HG03558 (cell line): ENCODE measurements around the gene SPAG17.
A peak's percentile ranks its signal among the peaks of the same experiment; 100 is the strongest.

ENCODE experiments used
- ATAC-seq: cut with Tn5 transposase; IDR thresholded peaks from one replicate; pipeline ENCODE4 v1.9.1; 2021; ENCODE audit warnings: moderate number of reproducible peaks; ENCODE audit not compliant: unreplicated experiment; ENCODE audit errors: extremely low read depth

Gene SPAG17

GRCh38 chr1:118177998-118178397 is 7.0 kb downstream of the SPAG17 start:
- ATAC-seq: no peak

GRCh38 chr1:118169016-118169415 is 16.0 kb downstream of the SPAG17 start:
- no peak for ATAC-seq

DNA sequence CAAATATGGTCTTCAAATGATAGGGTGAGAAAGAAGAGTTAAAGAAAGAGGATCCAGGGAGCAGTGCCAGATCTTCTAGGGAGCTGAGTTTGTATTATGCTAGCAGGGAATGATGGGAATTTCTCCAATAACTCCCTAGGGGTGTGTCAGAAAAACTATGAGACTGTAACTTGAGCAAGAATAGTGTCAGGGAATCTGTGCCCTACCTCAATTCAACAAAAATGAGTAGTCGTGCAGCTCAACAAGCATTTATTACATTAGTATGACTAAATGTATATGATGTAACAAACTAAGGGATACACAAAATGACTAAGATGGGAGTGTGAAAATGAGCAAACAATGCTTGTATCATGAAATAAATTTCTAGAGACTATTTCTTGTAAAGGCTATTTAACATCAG is 24.2 kb downstream of the SPAG17 start:
- ATAC-seq: no peak

GRCh38 chr1:118159569-118159968 is 25.5 kb downstream of the SPAG17 start:
- no peak for ATAC-seq

GRCh38 chr1:118158924-118159323 is 26.1 kb downstream of the SPAG17 start:
- no peak for ATAC-seq

DNA sequence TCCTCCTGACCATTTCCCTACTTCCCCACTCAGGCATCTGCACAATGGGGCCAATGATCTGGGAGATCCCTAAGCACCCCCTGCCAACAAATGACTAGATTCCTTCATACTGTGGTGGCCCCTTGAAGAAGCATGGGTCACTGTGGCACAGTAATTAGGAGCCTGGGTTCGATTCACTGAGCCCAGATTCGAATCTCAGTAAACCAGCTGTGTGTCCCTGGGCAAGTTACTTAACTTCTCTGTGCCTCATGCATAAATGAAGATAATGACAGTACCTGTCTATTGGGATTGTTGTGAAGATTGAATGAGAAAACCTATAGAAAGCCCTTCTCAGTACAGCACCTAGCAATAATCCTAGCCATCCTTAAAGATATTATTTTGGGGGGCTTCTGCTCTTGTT is 27.5 kb downstream of the SPAG17 start:
- ATAC-seq: no peak

- ATAC-seq: no peak
Observed at GRCh38 chr1:118155106-118155505, 29.9 kb downstream of the SPAG17 start.

DNA sequence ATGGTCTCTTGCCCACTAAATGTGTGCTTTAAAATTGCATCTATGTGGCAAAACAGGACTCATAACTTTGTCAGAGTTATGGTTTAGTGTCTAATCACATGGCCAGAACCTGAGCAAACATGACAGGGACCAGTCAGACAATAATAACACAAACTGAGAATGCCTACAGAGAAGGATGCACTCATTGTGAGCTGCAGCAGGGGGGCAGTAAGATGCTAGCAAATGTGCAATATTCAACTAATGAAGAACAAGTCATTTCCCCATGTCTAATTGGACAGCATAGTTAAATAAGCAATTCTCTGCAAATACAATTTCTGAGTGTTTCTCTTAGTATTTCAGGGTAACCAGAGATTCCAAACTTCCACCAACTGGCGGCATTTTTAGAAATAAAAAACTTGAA is 30.8 kb downstream of the SPAG17 start:
- no peak for ATAC-seq

DNA sequence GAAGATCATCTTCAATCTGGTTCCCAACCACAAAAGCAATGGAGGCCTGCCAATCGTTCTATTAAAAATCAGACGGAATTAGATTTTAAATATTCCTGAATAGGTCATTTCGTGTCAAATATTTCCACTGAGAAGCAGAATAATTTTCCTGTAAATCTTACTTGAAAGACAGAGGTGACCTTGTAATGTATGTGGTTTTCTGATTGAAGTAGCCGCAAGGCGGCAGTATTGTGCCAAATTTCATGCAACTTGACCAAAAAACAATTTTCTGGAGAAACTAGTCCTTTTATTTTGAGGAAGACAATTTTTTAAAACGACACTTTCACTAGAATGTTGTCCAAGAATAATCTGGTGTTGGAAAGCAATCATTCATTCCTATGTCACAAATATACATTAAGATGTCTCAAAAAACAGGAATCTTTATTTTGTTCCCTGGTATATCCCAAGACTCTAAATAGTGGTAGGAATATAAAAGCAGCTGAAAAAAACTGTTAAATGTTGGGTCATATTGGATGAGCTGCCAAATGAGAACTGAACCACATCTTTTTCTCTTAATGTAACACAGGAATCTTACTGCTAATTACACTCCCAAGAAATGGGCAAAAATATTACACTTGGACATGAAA is 33.6 kb downstream of the SPAG17 start:
- ATAC-seq: no peak

GRCh38 chr1:118149799-118150198 is 35.2 kb downstream of the SPAG17 start:
- no peak for ATAC-seq

- ATAC-seq: no peak
Observed at GRCh38 chr1:118148034-118148433, 37.0 kb downstream of the SPAG17 start.

DNA sequence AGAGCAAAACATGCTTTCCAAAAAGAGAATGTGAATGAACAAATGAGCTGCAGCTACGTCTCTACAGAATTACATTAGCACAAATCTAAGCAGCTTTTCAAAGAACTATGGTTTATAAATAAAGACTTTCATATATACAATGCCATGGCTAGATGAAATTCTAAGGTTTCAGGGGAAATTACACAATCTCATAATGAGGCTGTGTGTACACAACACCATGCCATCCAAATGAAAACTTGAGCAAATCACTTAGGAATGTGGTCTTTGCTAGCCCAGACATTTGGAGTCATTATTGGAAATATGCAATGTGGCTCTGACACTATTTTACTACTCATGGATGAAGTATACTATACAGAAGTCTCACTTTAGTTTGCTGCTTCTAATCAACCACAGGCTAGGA is 37.5 kb downstream of the SPAG17 start:
- no peak for ATAC-seq

DNA sequence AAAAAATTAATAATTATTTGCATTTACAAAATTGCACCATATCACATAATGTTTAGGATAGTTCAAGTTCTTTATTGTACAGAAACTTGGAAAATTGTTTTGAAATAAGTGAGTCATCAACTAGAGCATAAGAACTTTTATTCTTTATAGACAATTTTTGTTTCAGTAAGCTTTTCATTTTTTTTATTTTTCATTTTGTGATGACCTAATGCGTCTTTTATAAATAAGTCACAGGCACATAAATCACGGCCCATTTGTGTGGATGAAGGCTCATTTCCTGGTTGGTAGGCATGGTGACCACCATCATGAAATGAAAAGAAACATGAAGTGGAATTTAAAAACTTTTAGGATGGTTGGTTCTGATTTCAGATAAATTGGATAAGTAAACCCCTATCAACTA is 39.3 kb downstream of the SPAG17 start:
- ATAC-seq: no peak

- ATAC-seq: no peak
Observed at GRCh38 chr1:118144684-118145083, 40.3 kb downstream of the SPAG17 start.

DNA sequence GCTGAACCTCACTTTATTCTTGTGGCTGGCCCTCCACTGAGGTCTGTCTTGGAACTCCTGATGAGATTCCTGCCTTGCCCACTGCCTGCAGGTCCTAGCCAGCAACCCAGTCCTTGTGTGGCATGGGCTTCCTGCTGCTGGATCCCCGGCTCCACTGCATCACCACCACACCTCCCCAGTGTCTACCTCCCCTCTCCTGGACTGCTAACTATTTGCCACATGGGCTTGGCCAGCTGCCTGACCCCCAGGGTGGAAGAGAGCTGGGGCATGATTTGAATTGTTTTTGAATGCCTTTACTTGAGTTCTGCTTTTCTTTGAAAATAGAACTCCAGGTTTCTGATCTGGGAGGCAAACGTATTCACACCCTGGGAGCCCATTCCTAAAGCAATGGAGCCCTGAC is 41.2 kb downstream of the SPAG17 start:
- ATAC-seq: no peak

GRCh38 chr1:118143121-118143520 is 41.9 kb downstream of the SPAG17 start:
- no peak for ATAC-seq

DNA sequence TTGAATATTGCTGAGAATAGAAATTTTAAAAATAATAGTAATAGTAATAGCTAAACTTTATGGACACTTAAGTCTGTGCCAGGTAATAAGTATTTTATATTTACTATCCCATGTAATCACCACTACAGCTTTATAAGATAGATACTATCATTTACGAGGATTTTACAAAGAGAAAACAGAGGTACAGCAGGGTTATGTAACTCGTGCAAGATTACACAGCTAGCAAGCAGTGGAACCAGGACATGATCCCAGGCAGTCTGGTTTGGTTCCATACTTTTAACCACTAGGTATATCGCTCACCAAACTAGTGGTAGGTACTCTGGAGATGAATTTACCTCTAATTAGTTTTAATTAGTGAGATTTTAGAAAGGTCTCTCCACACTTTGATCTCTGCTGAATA is 42.5 kb downstream of the SPAG17 start:
- no peak for ATAC-seq

DNA sequence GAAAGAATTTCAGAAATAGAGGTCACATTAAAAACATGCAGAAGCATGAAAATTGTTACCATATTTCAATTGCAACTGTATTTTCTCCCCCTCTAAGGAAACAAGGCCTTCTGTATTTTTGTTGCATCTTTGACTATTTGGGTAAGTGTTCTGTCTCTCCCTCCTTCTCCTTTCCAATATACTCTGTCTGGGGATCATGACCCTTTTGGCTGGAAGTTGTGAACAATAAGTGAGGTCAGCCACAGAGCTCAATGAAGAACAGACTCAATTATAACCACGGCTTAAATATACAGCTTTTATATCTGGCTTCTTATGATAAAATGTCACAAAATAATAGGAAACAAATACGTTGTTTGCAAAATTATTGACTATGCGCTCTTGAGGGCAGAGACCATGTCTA is 47.1 kb downstream of the SPAG17 start:
- no peak for ATAC-seq

DNA sequence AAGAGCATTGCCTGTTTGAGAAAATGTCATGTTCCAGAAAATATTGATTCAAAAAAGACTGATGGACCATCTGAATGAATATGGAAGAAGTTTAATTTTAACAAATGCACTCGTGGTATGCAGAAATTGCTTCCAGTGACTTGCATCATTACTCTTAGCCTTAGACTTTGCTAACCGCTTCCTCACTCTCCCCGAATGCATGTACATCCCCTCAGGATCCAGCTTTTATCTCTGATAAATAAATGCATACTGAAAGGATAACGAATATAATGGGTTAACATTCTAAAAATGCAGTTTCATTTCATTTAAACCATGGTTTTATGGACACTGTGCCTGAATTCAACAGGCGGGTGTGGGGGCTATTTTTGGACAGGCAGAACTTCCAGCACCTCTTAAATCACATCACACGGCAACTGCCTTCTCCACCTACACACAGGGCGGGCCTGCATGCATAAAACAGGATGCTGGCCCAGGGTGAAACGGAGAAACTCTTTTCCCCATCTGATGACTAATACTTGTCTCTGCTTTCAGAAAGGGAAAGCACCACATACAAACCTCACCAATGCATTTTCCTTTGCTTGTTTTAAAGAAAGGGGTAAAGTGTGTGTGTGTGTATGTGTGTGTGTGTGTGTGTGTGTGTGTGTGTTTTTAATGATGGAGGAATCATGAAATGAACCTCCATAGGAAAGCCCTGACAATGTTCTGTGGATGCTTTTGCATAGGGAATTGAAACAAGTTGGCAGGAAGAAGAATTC is 48.7 kb downstream of the SPAG17 start:
- ATAC-seq: peak; percentile 100

GRCh38 chr1:118132000-118132399 is 53.0 kb downstream of the SPAG17 start:
- ATAC-seq: no peak

- no peak for ATAC-seq
Observed at GRCh38 chr1:118128761-118129160, 56.3 kb downstream of the SPAG17 start.

DNA sequence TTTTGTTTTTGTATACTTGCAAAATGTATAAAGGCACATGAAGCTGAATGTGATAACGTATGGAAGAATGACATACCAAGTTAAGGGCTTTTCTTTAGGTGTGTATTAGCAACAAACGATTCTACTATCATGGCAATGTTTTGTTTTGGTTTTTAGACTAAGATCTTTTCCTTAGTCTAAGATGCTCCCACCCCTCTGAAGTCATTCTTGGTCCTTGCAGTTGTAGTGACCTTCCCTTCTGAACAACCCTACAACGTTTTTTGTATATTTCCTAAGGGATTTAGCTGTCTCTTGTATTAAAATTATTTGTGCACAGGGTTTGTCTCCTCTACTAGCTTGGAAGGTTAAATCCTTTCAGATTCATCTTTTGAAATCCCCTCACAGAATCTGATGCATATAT is 61.0 kb downstream of the SPAG17 start:
- no peak for ATAC-seq
